Osteocyte (in vitro differentiated cells): ENCODE measurements around the gene HMGCL. TPM values are rescaled to one million over a fixed set of nuclear protein-coding genes. Genes with fewer than 3 reads are reported as not detected.

ENCODE experiments used
- DNase-seq: peaks from one replicate; pipeline ENCODE4 v3.0.0; 2021; ENCODE audit warnings: mixed read lengths; ENCODE audit not compliant: unreplicated experiment; ENCODE audit errors: extremely low spot score
- H3K27ac Mint-ChIP-seq: one replicate; pipeline ENCODE4 v1.8.0; 2021; ENCODE audit warnings: mild to moderate bottlenecking, mixed read lengths; ENCODE audit not compliant: unreplicated experiment
- H3K27me3 Mint-ChIP-seq: one replicate; pipeline ENCODE4 v1.8.0; 2021; ENCODE audit warnings: mixed read lengths; ENCODE audit not compliant: unreplicated experiment
- H3K36me3 Mint-ChIP-seq: one replicate; pipeline ENCODE4 v1.8.0; 2021; ENCODE audit warnings: mixed read lengths; ENCODE audit not compliant: unreplicated experiment
- H3K4me1 Mint-ChIP-seq: one replicate; pipeline ENCODE4 v1.8.0; 2021; ENCODE audit warnings: mixed read lengths; ENCODE audit not compliant: unreplicated experiment
- H3K4me3 Mint-ChIP-seq: one replicate; pipeline ENCODE4 v1.8.0; 2021; ENCODE audit warnings: mild to moderate bottlenecking, moderate library complexity, mixed read lengths; ENCODE audit not compliant: unreplicated experiment
- H3K9me3 Mint-ChIP-seq: one replicate; pipeline ENCODE4 v1.8.0; 2021; ENCODE audit warnings: mixed read lengths; ENCODE audit not compliant: unreplicated experiment
- CTCF ChIP-seq: fragments of 200-600 bp; sonication (generic); IDR thresholded peaks from 2 replicates; pipeline ENCODE4 v1.5.0; 2021; ENCODE audit warnings: antibody characterized with exemption, mild to moderate bottlenecking, moderate library complexity
- long read RNA-seq: library from polyadenylated mRNA; unstranded; transcript quantifications from one replicate; pipeline ENCODE4 v2.0.0, GENCODE V29; 2021
- total RNA-seq: library from RNA; stranded (reverse); gene quantifications from 2 replicates; pipeline ENCODE4 v1.2.1, GENCODE V29; 2021

The HMGCL gene
- total RNA-seq: 34.1 and 37.4 TPM in 2 replicates
- long read RNA-seq, transcript HMGCL-204 (7 exons, 1,354 nt): minor isoform, 6 of 275 reads
- long read RNA-seq, transcript HMGCL-203 (9 exons, 1,600 nt): major isoform, 238 of 275 reads
- long read RNA-seq, partial matches to known transcripts: 5 of 275 reads
- long read RNA-seq, other reads (novel, unspliced or antisense): 25 of 275 reads

- Mint-ChIP-seq H3K27ac (peak within 1 kb of the TSS; percentile 98), H3K9me3 (no peaks in the 10 kb centered on the region), H3K27me3 (no peaks in the 10 kb centered on the region), H3K4me1 (peaks cover 18% of the 10 kb centered on the region), H3K4me3 (peak within 1 kb of the TSS; percentile 96), H3K36me3 (peaks cover 3% of the 10 kb centered on the region)
- no peak for TF ChIP-seq CTCF
- peak; percentile 96 for DNase-seq
Measured at GRCh38 chr1:23825076-23825761, at the start of gene HMGCL. HMGCL (minus strand) TSS chr1:23825429; CDS start chr1:23825415, 14 bp downstream.

DNA sequence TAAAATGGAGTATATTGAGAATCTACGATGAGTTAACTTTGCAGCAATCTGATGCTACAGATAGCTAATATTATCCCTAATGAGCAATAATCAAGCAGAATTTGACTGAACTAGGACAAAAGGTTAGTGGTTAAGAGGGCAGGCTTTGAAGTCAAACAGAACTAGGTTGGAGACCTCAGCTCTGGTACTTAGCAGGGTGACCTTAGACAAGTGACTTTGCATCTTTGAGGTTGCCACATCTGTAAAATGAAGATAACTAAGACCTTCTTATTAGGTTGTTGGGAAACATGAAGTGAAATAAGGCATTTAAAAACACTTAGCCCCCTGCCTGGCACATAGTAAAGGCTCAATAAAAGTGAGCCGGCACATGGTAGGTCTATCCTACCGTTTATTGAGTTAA, 47.2 kb upstream of the HMGCL start:
- DNase-seq: no peak
- H3K27ac Mint-ChIP-seq: no peak overlapping the region
- H3K27me3 Mint-ChIP-seq: peaks cover 12% of the 10 kb centered on the region
- no peak overlapping the region for H3K4me3 Mint-ChIP-seq
- H3K36me3 Mint-ChIP-seq: no peaks in the 10 kb centered on the region
- peaks cover 9% of the 10 kb centered on the region for H3K4me1 Mint-ChIP-seq
- H3K9me3 Mint-ChIP-seq: peaks cover 3% of the 10 kb centered on the region
- no peak for TF ChIP-seq CTCF

DNA sequence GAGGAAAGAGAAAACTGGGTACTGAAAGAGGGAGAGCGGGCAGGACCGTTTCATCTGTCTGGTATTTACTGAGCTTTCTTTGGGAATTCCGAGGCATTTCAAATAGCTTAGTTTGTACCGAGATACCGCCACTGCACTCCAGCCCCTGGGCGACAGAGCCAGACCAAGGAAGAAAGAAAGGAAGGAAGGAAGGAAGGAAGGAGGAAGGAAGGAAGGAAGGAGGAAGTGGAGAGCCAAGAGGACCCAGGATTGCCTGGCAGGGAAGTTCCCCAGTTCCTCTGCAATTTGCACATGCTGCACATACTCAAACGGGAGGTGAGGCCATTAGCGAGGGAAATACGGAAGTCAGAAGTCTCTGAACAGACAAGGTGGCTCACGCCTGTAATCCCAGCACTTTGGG, 43.8 kb upstream of the HMGCL start:
- Mint-ChIP-seq H3K27ac (no peak overlapping the region), H3K4me1 (peaks cover 23% of the 10 kb centered on the region), H3K36me3 (peaks cover 7% of the 10 kb centered on the region), H3K9me3 (no peaks in the 10 kb centered on the region), H3K4me3 (no peak overlapping the region), H3K27me3 (peaks cover 8% of the 10 kb centered on the region)
- no peak for TF ChIP-seq CTCF
- DNase-seq: no peak

- Mint-ChIP-seq H3K27ac (peak overlapping the region; percentile 50), H3K27me3 (peaks cover 7% of the 10 kb centered on the region), H3K9me3 (no peaks in the 10 kb centered on the region), H3K4me1 (peaks cover 23% of the 10 kb centered on the region), H3K4me3 (peak overlapping the region; percentile 80), H3K36me3 (peaks cover 7% of the 10 kb centered on the region)
- DNase-seq: no peak
- no peak for TF ChIP-seq CTCF
Measured at GRCh38 chr1:23868557-23869016, 43.4 kb upstream of the HMGCL start.

GRCh38 chr1:23867895-23868556, 42.8 kb upstream of the HMGCL start, which contains the start of gene FUCA1:
FUCA1 (minus strand) TSS chr1:23868290; CDS start chr1:23868286, 4 bp downstream.
- peak; percentile 96 for DNase-seq
- peaks cover 7% of the 10 kb centered on the region for H3K36me3 Mint-ChIP-seq
- peak within 1 kb of the TSS; percentile 80 for H3K4me3 Mint-ChIP-seq
- peaks cover 23% of the 10 kb centered on the region for H3K4me1 Mint-ChIP-seq
- peak; percentile 98 for TF ChIP-seq CTCF
- no peaks in the 10 kb centered on the region for H3K9me3 Mint-ChIP-seq
- H3K27me3 Mint-ChIP-seq: peaks cover 7% of the 10 kb centered on the region
- H3K27ac Mint-ChIP-seq: peak within 1 kb of the TSS; percentile 50
